ENCODE measurements around the gene DNAJC16.
"Not testable (repeated sequence)": the region's sequence is repeated elsewhere in the genome, so short reads cannot be mapped to it uniquely, and the experiment has no call there.

The DNAJC16 gene

GRCh38 chr1:15488371-15488770 lies 38.3 kb upstream of the DNAJC16 start:
- DNase-seq (ENCODE audit: low read depth in 1 of 2, low spot score in 1 of 2): no peak
- TF ChIP-seq SPI1 (IDR thresholded peaks at IDR 0.05; ENCODE audit: borderline replicate concordance, low read depth): no peak
- TF ChIP-seq POLR2AphosphoS5 (IDR thresholded peaks at IDR 0.05; ENCODE audit: low read depth): no peak
- TF ChIP-seq GABPA (IDR thresholded peaks at IDR 0.05; ENCODE audit: low read depth): no peak
- TF ChIP-seq, protein P1, sequence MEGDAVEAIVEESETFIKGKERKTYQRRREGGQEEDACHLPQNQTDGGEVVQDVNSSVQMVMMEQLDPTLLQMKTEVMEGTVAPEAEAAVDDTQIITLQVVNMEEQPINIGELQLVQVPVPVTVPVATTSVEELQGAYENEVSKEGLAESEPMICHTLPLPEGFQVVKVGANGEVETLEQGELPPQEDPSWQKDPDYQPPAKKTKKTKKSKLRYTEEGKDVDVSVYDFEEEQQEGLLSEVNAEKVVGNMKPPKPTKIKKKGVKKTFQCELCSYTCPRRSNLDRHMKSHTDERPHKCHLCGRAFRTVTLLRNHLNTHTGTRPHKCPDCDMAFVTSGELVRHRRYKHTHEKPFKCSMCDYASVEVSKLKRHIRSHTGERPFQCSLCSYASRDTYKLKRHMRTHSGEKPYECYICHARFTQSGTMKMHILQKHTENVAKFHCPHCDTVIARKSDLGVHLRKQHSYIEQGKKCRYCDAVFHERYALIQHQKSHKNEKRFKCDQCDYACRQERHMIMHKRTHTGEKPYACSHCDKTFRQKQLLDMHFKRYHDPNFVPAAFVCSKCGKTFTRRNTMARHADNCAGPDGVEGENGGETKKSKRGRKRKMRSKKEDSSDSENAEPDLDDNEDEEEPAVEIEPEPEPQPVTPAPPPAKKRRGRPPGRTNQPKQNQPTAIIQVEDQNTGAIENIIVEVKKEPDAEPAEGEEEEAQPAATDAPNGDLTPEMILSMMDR (IDR thresholded peaks at IDR 0.05; ENCODE audit: insufficient read depth, low read length): no peak
- no peaks in the 10 kb centered on the region for H3K27me3 ChIP-seq (ENCODE audit: insufficient read depth, poor library complexity, severe bottlenecking)
- no peak overlapping the region for H3K4me3 ChIP-seq (replicated peaks; ENCODE audit: insufficient read depth, low read length)
- no peak overlapping the region for H3K27ac ChIP-seq (replicated peaks)

GRCh38 chr1:15489052-15489736 lies 37.5 kb upstream of the DNAJC16 start:
- Histone ChIP-seq H3K27ac (replicated peaks) (no peak overlapping the region), H3K27me3 (ENCODE audit: insufficient read depth, poor library complexity, severe bottlenecking) (no peaks in the 10 kb centered on the region), H3K4me3 (replicated peaks; ENCODE audit: insufficient read depth, low read length) (no peak overlapping the region)
- no peak for DNase-seq (ENCODE audit: low read depth in 1 of 2, low spot score in 1 of 2)
- TF ChIP-seq SPI1 (IDR thresholded peaks at IDR 0.05; ENCODE audit: borderline replicate concordance, low read depth) (no peak), REST (IDR thresholded peaks at IDR 0.05; ENCODE audit: insufficient replicate concordance, low read depth) (no peak)

DNA sequence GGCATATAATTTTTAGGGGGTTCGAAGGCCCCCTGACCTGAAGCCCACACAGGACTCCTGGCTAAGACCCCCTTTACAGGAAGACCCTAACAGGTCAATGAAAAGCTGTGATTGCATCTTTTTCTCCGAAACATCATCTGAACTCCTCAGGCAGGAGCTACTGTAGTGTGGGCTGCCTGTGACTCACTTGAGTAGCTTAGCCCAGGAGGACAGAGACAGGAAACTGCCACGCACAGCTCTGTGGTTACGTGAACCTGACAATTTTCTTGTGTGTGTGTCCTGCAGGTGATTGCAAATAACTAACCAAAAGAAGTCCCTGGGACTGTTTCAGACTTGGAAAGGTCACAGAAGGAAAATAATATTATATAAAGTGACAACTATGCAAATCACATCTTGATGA lies 35.6 kb upstream of the DNAJC16 start:
- DNase-seq (ENCODE audit: low read depth in 1 of 2, low spot score in 1 of 2); H3K4me3 ChIP-seq (replicated peaks; ENCODE audit: insufficient read depth, low read length); H3K27me3 ChIP-seq (ENCODE audit: insufficient read depth, poor library complexity, severe bottlenecking); H3K27ac ChIP-seq (replicated peaks): not testable (repeated sequence)

DNA sequence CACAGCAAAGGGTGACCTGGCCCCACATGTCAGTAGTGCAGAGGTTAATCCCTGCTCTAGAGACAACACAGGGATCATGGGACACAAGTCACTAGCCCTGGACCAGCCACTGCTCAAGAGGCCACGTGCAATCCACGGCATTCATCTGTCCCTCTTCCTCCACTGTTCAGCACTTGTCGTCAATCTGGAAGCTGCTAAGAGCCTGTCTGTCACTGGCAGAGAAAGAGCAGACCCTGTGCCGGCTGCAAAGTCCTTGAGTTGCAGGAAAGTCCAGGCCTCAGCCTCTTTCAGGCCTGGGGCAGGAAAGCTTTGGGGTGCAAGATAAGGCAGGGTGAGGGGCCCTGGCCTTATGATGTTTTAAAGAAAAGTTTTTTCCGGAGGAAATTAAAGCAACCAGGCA lies 34.1 kb upstream of the DNAJC16 start:
- no peak for DNase-seq (ENCODE audit: low read depth in 1 of 2, low spot score in 1 of 2)
- Histone ChIP-seq H3K27me3 (ENCODE audit: insufficient read depth, poor library complexity, severe bottlenecking) (no peaks in the 10 kb centered on the region), H3K4me3 (replicated peaks; ENCODE audit: insufficient read depth, low read length) (no peak overlapping the region), H3K27ac (replicated peaks) (no peak overlapping the region)
- TF ChIP-seq GABPA (IDR thresholded peaks at IDR 0.05; ENCODE audit: low read depth): no peak
- TF ChIP-seq, protein P1 (IDR thresholded peaks at IDR 0.05; ENCODE audit: insufficient read depth, low read length): no peak
- no peak for TF ChIP-seq REST (IDR thresholded peaks at IDR 0.05; ENCODE audit: insufficient replicate concordance, low read depth)
- no peak for TF ChIP-seq SPI1 (IDR thresholded peaks at IDR 0.05; ENCODE audit: borderline replicate concordance, low read depth)
- no peak for TF ChIP-seq POLR2AphosphoS5 (IDR thresholded peaks at IDR 0.05; ENCODE audit: low read depth)

- no peak overlapping the region for H3K4me3 ChIP-seq (replicated peaks; ENCODE audit: insufficient read depth, low read length)
- no peaks in the 10 kb centered on the region for H3K27me3 ChIP-seq (ENCODE audit: insufficient read depth, poor library complexity, severe bottlenecking)
- TF ChIP-seq, protein P1 (IDR thresholded peaks at IDR 0.05; ENCODE audit: insufficient read depth, low read length): no peak
- TF ChIP-seq REST (IDR thresholded peaks at IDR 0.05; ENCODE audit: insufficient replicate concordance, low read depth) (no peak), SPI1 (IDR thresholded peaks at IDR 0.05; ENCODE audit: borderline replicate concordance, low read depth) (no peak), POLR2AphosphoS5 (IDR thresholded peaks at IDR 0.05; ENCODE audit: low read depth) (no peak), GABPA (IDR thresholded peaks at IDR 0.05; ENCODE audit: low read depth) (no peak)
- H3K27ac ChIP-seq (replicated peaks): no peak overlapping the region
- DNase-seq (ENCODE audit: low read depth in 1 of 2, low spot score in 1 of 2): no peak
These were observed 32.7 kb upstream of the DNAJC16 start for GRCh38 chr1:15493869-15494390.

All from HL-60 (cell line).